ENCODE data around the gene MED14.
"Not testable (repeated sequence)": the region's sequence is repeated elsewhere in the genome, so short reads cannot be mapped to it uniquely, and the experiment has no call there.

Gene MED14

DNA sequence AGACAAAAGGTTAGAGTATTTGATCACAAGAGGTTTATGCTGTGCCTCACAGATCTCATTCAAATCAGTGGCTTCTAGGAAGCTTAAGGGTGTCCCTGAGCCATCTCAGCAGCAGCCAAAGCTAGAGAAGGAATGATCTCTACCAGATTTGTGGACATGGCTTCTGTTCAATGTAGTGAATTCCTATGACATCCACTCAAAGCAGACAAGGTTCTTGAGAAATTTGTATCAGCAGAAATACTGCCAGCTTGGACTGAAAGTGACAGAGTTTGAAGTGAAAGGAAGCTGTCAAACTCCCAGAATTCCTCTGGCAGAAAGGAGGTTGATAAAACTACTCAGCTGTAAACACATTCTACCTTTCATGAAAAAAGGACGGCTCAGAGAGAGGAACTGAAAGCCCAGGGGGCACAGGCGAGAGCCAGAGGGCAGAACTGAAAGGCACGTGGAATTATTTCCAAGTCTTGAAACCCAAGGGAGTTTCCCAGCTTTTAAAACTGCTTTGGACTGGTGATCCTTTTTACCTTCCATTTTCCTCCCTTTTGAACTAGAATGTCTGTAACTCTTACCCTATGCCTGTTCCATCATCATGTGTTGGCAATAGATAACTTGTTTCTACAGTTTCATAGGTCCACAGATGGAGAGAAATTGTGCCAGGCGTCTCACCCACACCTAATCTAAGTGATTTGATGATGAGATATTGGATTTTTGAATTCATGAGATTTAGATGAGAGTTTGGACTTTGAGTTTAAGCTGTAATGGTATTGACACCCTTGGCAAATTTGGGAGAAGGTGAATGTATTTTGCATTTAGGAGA, 14.5 kb upstream of the MED14 start:
- no peak for TF ChIP-seq POLR2A (IDR thresholded peaks at IDR 0.05; ENCODE audit: low read depth, low read length)
- FAIRE-seq, result no peak
- no peak for DNase-seq (ENCODE audit: insufficient read length, low spot score)

DNA sequence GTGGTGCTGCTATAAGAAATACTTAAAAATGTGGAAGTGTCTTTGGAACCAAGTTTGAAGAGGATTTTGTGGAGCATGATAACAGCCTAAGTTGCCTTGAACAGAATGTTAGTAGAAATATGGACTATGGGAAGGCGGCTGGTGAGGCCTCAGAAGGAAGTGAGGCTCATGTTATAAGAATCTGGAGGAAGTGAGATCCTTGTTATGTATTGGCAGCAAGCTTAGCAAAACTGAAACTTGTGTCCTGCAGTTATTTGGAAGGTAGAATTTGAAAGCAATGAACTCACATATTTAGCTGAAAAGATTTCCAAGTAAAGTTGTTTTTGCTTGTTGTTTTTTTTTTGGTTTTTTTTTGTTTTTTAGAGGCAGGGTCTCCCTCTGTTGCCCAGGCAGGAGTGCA, 13.6 kb upstream of the MED14 start:
- FAIRE-seq, result no peak
- DNase-seq (ENCODE audit: insufficient read length, low spot score), result no peak
- no peak for TF ChIP-seq POLR2A (IDR thresholded peaks at IDR 0.05; ENCODE audit: low read depth, low read length)

DNA sequence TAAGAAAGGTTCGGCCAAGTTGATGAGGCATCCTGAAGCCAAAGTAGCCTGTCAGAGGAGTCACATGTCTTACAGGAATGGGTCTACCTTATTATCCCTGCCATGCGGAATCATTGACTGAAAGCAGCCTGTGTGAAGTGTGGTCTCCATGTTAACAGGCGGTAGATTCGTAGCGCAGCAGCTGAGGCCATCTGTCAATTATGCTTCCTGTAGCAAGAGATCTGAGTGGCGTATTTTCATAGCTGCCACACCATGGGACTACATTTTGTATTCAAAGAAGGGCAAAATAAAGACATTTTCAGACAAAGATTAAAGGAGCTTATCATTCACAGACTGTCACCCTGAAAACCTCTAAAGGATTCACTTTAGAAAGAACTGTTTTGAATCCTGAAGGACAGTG, 11.2 kb upstream of the MED14 start:
- DNase-seq (ENCODE audit: insufficient read length, low spot score), result no peak
- no peak for TF ChIP-seq POLR2A (IDR thresholded peaks at IDR 0.05; ENCODE audit: low read depth, low read length)
- FAIRE-seq, result no peak

DNA sequence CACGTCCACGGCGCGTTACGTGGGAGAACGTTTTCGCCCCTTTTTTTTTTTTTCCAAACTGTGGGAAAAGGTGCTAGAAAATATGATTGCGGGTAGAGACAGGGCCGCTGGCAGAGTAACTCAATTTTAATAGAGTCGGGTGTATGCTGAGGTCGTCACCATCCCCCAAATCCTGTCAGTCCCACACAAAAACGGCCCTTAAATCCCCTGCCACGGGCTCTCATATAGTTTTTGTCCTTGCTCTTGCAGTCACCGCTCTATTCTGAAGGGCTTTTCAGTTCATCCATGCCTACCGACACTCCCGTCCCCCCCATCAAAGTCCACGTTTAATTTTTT, 796 bp upstream of the MED14 start:
- FAIRE-seq (no peak), DNase-seq (ENCODE audit: insufficient read length, low spot score) (no peak)
- no peak for TF ChIP-seq POLR2A (IDR thresholded peaks at IDR 0.05; ENCODE audit: low read depth, low read length)

DNA sequence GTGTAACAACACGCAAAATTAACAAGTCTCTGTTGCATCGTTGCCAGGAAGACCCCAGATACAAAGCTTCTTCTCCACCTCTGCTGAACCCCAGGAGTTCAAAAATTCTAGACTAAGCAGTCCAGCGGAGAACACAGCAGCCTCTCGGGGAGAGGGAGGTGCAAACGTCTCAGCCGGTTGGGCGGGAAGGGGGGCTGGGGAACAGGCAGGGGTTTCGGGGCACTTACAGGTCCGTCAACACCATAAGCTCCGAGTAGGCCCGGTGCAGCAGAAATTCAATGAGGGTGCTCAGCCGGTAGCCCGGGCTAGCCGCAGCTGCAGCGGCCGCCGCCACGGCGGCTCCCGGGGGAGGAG, 394 bp downstream of the MED14 start:
- no peak for DNase-seq (ENCODE audit: insufficient read length, low spot score)
- TF ChIP-seq POLR2A (IDR thresholded peaks at IDR 0.05; ENCODE audit: low read depth, low read length), result no peak
- FAIRE-seq, result no peak

DNA sequence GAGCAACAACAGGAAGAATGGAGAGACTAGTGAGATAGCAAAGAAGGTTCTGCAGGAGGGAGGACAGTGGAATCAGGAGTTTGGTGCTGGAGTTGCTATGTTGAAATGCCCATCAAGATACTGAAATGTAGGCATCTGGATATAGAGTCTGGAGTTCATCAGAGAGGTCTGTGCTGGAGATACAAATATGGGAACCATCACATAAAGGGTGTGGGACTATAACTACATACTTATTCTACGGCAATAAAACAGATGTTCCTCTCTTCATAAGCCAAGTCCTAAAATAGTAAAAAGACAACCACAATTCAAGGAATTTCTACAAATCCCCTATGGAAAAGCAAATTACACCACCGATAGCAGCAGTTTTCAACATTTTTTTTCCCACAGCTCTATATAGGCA, 1.6 kb downstream of the MED14 start:
- no peak for FAIRE-seq
- DNase-seq (ENCODE audit: insufficient read length, low spot score), result no peak
- TF ChIP-seq POLR2A (IDR thresholded peaks at IDR 0.05; ENCODE audit: low read depth, low read length), result no peak

DNA sequence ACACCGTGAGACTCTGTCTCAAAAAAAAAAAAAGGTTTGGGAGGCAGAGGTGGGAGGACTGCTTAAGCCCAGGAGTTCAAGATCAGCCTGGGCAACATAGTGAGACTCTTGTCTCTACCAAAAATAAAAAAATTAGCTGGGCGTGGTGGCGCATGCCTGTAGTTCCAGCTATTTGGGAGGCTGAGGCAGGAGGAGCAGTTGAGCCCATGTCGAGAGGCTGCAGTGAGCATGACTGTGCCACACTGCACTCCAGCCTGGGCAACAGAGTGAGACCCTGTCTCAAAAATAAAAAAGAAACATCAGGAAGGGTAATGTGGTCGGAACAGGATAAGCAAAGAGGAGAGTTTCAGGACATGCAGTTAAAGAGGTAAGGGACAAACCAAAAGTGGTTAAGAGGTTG, 2.8 kb downstream of the MED14 start:
- not testable (repeated sequence) for DNase-seq (ENCODE audit: insufficient read length, low spot score); FAIRE-seq

DNA sequence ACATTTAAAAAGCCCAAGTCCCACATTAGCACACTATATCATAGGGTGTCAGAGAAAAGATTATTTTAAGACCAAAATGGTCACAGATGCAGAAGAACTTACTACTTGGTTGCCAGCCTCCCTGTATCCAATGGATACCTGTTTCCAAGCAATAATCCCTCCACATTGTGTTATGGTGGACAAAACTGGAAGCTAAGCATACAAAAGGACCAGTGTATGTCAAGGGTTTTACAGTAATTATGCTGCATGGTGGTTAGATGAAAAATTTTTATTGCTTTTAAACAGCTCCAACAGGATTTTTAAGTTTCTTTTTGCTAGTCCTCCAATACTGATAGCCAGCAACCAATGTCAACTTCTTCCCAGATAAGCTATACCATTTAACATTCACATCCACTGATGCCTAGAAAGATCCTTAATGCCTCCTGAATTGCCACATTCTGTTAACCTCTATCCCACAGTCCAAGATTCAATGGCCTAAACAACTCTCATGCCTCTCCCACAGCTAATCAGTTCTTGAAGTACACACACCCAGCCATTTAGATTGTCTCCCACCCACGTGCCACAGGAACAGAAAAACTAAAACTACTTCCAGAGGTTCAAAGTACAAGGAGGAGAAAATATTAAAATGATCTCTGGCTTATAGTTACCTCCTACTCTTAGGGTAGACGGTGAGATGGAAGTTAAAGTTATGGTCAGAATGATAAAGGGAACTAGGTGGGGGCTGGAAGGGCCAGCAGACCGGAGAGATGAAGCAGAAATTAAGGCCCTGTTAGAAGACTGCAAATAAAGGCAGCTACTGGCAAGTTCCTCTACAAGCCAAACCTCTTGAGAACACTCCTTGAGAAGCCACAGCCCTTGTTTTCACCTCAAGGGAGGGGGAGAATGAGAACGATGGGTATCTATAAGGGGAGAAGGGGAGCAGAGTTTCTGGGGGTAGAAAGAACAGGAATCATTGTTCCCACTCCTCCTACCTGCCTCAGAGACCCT, 5.5 kb downstream of the MED14 start:
- FAIRE-seq, result no peak
- DNase-seq (ENCODE audit: insufficient read length, low spot score), result no peak
- TF ChIP-seq POLR2A (IDR thresholded peaks at IDR 0.05; ENCODE audit: low read depth, low read length), result no peak

DNA sequence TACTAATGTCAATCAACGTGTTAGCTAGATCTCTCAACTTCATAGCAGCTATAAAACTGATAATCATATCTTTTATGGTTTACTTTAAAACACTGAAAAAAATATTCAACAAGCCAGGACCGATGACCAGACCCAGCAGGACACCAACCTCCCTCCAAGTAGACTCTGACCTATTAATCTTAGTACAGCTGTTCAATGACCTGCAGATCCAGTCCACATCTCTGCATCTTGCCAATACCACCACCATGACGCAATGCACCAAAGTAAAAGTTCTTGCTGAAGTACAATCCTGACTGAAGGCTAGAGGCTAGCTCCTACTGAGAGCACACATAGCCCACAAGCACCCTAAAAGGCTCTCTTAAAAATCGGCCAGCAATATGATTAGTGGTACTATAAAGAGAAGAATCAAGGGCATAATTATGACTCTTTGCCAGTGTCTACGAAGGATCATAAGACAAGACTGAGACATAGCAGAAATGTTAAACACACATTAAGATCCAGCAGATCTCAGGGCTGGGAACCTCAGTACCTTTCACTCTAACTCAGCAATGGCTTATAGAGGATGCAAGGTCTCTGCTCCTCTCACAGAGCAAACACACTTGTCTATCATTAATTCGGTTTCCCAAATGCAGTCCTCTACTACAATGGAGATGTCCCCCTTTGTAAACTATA, 7.6 kb downstream of the MED14 start:
- FAIRE-seq, result no peak
- TF ChIP-seq POLR2A (IDR thresholded peaks at IDR 0.05; ENCODE audit: low read depth, low read length), result no peak
- DNase-seq (ENCODE audit: insufficient read length, low spot score), result no peak

DNA sequence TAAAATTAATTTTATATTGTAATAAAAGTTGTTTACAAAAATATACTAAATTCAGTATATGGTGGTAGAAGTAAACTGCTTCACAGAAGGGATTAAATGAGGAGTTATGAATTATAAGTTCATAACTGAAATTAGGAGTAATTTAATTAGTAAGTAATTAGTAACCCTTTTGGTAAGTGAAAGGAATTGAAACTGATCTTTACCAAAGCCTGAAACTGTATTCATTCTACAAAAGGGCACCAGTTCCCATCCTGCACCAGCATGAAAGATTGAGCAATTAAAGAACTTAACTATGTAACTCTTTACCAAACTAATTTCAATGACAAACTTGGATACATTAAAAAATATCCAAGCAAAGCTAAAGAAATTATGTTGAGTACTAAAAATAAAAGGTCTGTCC, 8.2 kb downstream of the MED14 start:
- FAIRE-seq (no peak), DNase-seq (ENCODE audit: insufficient read length, low spot score) (no peak)
- no peak for TF ChIP-seq POLR2A (IDR thresholded peaks at IDR 0.05; ENCODE audit: low read depth, low read length)

DNA sequence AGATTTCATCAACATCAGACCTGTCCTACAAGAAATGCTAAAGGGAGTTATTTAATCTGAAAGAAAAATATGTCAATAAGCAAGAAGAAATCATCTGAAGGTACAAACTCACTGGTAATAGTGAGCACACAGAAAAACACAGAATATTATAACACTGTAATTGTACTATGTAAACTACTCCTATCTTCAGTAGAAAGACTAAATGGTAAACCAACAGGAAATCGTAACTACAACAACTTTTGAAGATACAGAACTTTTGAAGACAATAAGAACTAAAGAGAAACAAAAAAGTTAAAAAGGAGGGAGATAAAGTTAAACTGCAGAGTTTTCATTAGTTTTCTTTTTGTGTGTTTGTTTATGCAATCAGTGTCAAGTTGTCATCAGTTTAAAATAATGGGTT, 12.4 kb downstream of the MED14 start:
- no peak for DNase-seq (ENCODE audit: insufficient read length, low spot score)
- FAIRE-seq, result no peak
- no peak for TF ChIP-seq POLR2A (IDR thresholded peaks at IDR 0.05; ENCODE audit: low read depth, low read length)

DNA sequence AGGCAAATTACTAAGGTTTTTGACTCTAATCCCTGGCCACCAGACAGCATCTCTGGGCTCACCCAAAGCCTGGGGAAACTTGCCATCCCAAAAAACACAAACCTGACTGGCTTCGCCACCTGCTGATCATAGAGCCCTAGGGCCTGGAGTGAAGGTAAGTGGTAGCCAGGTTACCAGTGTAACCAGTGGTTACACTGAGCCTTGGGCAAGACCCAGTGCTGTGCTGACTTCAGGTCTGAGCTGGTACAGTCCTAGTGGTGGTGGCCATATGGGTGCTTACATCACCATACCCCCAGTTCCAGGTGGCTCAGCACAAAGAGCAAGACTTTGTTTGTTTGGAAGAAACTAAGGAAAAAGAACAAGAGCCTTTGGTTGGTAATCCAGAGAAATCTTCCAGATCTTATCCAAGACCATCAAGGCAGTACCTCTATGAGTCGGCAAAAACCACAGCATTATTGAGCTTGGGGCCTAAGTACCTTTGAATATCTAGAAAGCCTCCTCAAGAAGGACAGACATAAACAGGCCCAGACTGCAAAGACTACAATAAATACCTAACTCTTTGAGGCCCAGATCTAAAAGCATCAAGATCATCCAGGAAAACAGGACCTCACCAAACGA, 13.7 kb downstream of the MED14 start:
- no peak for TF ChIP-seq POLR2A (IDR thresholded peaks at IDR 0.05; ENCODE audit: low read depth, low read length)
- FAIRE-seq (no peak), DNase-seq (ENCODE audit: insufficient read length, low spot score) (no peak)

DNA sequence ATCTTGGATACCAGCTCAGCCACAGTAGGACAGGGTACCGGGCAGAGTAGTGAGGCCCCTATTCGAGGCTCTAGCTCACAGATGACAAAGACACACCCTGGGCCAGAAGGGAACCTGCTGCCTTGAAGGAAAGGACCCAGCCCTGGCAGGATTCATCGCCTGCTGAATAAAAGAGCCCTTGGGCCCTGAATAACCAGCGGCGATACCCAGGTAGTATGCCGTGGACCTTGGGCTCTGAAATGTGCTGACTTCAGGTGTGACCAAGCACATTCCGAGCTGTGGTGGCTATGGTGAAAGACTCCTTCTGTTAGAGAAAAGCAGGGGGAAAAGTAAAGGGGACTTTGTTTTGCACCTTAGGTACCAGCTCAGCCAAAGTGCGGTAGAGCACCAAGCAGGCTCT, 14.6 kb downstream of the MED14 start:
- DNase-seq (ENCODE audit: insufficient read length, low spot score) (no peak), FAIRE-seq (no peak)
- no peak for TF ChIP-seq POLR2A (IDR thresholded peaks at IDR 0.05; ENCODE audit: low read depth, low read length)

DNA sequence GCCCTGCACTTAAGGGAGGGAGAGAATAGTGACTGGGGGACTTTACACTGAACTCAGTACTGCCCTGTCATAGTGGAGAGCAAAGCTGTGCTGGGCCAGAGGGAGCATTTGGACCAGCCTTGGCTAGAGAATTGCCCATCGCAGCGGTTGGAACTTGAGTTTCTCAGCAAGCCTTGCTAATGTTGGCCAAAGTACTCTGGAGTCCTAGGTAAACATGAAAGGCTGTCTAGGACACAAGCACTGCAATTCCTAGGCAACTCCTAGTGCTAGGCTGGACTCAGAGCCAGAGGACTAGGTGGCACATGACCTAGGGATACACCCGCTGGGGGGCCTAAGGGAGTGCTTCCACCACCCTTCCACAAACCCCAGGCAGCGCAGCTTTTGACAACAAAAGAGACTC, 15.0 kb downstream of the MED14 start:
- no peak for FAIRE-seq
- TF ChIP-seq POLR2A (IDR thresholded peaks at IDR 0.05; ENCODE audit: low read depth, low read length), result no peak
- DNase-seq (ENCODE audit: insufficient read length, low spot score), result no peak
